ENCODE data around the gene SLC7A1. TPM values are rescaled to one million over a fixed set of nuclear protein-coding genes. Genes with fewer than 3 reads are reported as not detected.

Gene SLC7A1
- total and polyA plus RNA-seq, 2 donors: 3.6 to 4.6 TPM

DNA sequence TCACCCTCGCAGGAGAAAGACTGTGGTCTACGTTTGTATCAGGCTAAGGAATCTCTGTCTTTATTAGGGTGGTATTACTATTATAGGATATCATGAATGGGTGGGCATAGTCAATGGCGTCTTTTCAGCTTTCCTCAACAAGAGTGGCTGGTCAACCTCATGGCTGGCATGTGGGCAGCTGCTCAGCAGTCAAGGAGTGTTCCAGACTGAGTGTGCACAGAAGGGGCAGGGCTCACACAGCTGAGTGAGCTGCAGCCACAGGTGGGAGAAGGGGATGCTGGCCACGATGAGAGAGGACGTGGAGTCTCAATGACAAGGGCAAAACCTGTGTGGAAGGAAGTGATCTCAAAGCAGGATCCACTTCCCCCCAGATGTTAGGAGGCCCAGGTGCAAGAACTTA lies 54.7 kb downstream of the SLC7A1 start:
- 74% methylated on average over 5 of the region's 5 CpGs for WGBS
- H3K27me3 ChIP-seq (ENCODE audit: control insufficient read depth in 2 of 2, insufficient read depth in 1 of 2, low read length in 1 of 2): no peaks in the 10 kb centered on the region
- peaks cover 3 to 8% of the 10 kb centered on the region in 2 donors for H3K36me3 ChIP-seq (ENCODE audit: control insufficient read depth in 2 of 2, insufficient read depth in 2 of 2, low read length in 1 of 2)
- no peaks in the 10 kb centered on the region for H3K9me3 ChIP-seq (ENCODE audit: control insufficient read depth in 2 of 2, insufficient read depth in 1 of 2, low read length in 1 of 2)
- DNase-seq (ENCODE audit: low read depth in 6 of 9, low spot score in 9 of 9): no peak
- H3K4me3 ChIP-seq (ENCODE audit: low read length in 2 of 2): no peak overlapping the region
- H3K27ac ChIP-seq (ENCODE audit: low read depth in 1 of 2, low read length in 1 of 2): no peak overlapping the region
- H3K4me1 ChIP-seq (ENCODE audit: control insufficient read depth in 2 of 2, insufficient read depth in 2 of 2, low read length in 2 of 2): peaks cover 0 to 4% of the 10 kb centered on the region in 2 donors

DNA sequence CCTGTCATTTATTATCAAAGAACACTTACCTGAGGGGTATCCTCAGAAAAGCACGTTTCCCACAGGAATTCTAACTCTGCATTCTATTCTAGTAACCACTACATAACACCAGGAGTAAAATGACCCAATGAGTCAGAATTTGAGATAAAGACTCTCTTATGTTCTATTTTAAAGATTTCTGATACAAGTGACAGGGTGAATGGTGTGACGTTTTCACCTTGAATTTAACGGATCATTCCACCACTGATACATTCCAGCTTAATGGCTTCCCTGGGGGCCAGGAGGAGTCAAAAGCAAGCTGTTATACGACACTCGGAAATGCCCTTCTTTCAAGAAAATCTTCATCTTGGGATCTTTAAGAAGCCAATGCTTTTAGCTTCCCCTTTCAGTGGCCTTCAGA lies 55.2 kb downstream of the SLC7A1 start:
- 98% methylated on average over 5 of the region's 5 CpGs for WGBS
- Histone ChIP-seq H3K27ac (ENCODE audit: low read depth in 1 of 2, low read length in 1 of 2) (no peak overlapping the region), H3K4me3 (ENCODE audit: low read length in 2 of 2) (no peak overlapping the region)

DNA sequence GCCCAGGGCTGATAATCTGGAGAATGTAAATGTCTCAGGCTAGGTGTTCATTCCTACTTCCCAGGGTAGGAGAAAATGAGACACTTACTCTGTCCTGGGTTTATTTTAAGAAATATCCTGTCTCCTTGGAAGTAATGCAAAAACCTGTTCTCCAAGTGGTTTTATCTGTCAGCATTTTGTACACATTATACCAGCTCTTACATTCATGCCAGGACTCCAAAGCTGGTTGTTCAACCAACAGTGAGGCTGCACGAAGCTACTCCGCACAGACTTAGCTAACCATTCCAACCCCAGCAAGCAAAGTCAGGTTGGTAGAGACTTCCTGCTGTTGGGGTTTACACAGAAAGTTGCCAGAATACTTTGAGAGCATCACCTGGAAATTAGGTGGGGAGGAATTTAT lies 55.6 kb downstream of the SLC7A1 start:
- Histone ChIP-seq H3K36me3 (ENCODE audit: control insufficient read depth in 2 of 2, insufficient read depth in 2 of 2, low read length in 1 of 2) (peaks cover 4% of the 10 kb centered on the region in 2 donors), H3K27ac (ENCODE audit: low read depth in 1 of 2, low read length in 1 of 2) (no peak overlapping the region)

More for the DNA sequence above, 55.2 kb downstream of the SLC7A1 start:
- no peaks in the 10 kb centered on the region for H3K9me3 ChIP-seq (ENCODE audit: control insufficient read depth in 2 of 2, insufficient read depth in 1 of 2, low read length in 1 of 2)
- H3K4me1 ChIP-seq (ENCODE audit: control insufficient read depth in 2 of 2, insufficient read depth in 2 of 2, low read length in 2 of 2): peaks cover 0 to 4% of the 10 kb centered on the region in 2 donors
- no peak for DNase-seq (ENCODE audit: low read depth in 6 of 9, low spot score in 9 of 9)
- H3K36me3 ChIP-seq (ENCODE audit: control insufficient read depth in 2 of 2, insufficient read depth in 2 of 2, low read length in 1 of 2): peaks cover 3 to 4% of the 10 kb centered on the region in 2 donors
- no peaks in the 10 kb centered on the region for H3K27me3 ChIP-seq (ENCODE audit: control insufficient read depth in 2 of 2, insufficient read depth in 1 of 2, low read length in 1 of 2)

DNA sequence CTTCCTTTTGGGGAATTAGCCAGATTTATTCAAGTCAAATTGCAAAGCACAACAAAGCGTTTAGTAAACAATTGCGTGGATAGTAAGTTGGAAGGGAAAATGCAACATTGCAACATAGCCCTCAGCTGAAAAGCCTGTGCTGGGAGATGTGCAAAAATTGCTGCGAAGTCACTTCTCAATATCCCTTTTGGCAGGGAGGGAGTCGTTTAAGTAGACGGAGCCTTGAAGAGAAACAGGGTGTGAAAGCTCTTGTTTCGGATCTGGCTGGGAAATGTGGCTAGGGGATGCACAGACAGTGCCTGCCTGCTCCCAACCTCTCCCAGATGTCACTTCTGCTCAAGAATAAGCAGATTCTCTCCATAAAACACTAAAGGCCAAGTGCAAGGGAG lies 56.8 kb downstream of the SLC7A1 start:
- Histone ChIP-seq H3K4me3 (ENCODE audit: low read length in 2 of 2) (no peak overlapping the region), H3K4me1 (ENCODE audit: control insufficient read depth in 2 of 2, insufficient read depth in 2 of 2, low read length in 2 of 2) (peaks cover 0 to 4% of the 10 kb centered on the region in 2 donors), H3K36me3 (ENCODE audit: control insufficient read depth in 2 of 2, insufficient read depth in 2 of 2, low read length in 1 of 2) (peaks cover 4 to 7% of the 10 kb centered on the region in 2 donors), H3K27me3 (ENCODE audit: control insufficient read depth in 2 of 2, insufficient read depth in 1 of 2, low read length in 1 of 2) (no peaks in the 10 kb centered on the region), H3K9me3 (ENCODE audit: control insufficient read depth in 2 of 2, insufficient read depth in 1 of 2, low read length in 1 of 2) (no peaks in the 10 kb centered on the region), H3K27ac (ENCODE audit: low read depth in 1 of 2, low read length in 1 of 2) (no peak overlapping the region)
- no peak for DNase-seq (ENCODE audit: low read depth in 6 of 9, low spot score in 9 of 9)
- WGBS: 95% methylated on average over 6 of the region's 6 CpGs

More for the DNA sequence above, 55.6 kb downstream of the SLC7A1 start:
- Histone ChIP-seq H3K4me1 (ENCODE audit: control insufficient read depth in 2 of 2, insufficient read depth in 2 of 2, low read length in 2 of 2) (peaks cover 0 to 4% of the 10 kb centered on the region in 2 donors), H3K27me3 (ENCODE audit: control insufficient read depth in 2 of 2, insufficient read depth in 1 of 2, low read length in 1 of 2) (no peaks in the 10 kb centered on the region), H3K4me3 (ENCODE audit: low read length in 2 of 2) (no peak overlapping the region), H3K9me3 (ENCODE audit: control insufficient read depth in 2 of 2, insufficient read depth in 1 of 2, low read length in 1 of 2) (no peaks in the 10 kb centered on the region)
- 96% methylated on average over 2 of the region's 2 CpGs for WGBS
- DNase-seq (ENCODE audit: low read depth in 6 of 9, low spot score in 9 of 9): no peak

DNA sequence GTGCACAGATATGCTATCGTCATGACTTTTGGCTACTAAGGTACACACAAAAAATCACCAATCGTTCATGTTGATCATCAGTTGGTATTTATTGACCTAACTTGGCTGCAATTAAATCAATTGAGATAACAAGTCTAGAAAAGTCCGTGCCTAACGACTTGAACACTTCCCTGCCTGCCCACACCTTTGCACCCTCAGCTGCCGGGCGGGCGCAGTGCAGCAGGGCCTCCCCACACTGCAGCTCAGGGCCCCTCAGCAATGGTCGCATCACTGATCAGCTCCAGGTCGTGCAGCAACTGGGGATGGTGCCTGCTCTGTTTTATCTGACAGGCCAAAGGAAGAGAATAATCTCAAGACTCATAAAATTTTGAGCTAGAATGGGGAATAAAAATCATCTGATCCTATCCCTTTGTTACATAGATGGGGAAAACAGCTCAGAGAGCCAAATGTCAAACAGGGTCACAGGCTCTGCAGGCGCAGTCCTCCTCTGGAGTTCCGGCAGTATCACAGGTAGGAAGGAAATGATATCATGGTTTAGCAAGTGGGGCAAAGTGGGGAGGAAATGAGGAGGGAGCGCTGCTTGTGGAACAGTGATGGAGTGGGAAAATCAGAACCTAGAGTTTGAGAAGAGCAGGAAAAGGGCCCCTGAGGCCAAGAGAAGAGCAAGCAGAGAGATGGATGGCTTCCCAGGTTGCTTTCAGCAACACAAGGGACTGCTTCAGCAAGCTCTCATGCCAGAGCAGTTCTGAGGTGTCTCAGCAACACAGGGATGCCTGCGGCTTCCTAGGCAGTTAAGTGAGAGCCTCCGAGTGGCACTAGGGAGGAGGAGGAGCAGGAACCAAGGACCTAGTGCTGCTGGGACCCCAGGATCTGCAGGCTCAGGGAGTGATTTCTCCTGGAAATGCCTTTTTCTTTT lies 57.5 kb downstream of the SLC7A1 start:
- no peak overlapping the region for H3K27ac ChIP-seq (ENCODE audit: low read depth in 1 of 2, low read length in 1 of 2)
- no peaks in the 10 kb centered on the region for H3K27me3 ChIP-seq (ENCODE audit: control insufficient read depth in 2 of 2, insufficient read depth in 1 of 2, low read length in 1 of 2)
- no peaks in the 10 kb centered on the region for H3K9me3 ChIP-seq (ENCODE audit: control insufficient read depth in 2 of 2, insufficient read depth in 1 of 2, low read length in 1 of 2)
- peaks cover 0 to 4% of the 10 kb centered on the region in 2 donors for H3K4me1 ChIP-seq (ENCODE audit: control insufficient read depth in 2 of 2, insufficient read depth in 2 of 2, low read length in 2 of 2)
- 97% methylated on average over 14 of the region's 14 CpGs for WGBS
- H3K36me3 ChIP-seq (ENCODE audit: control insufficient read depth in 2 of 2, insufficient read depth in 2 of 2, low read length in 1 of 2): peaks cover 4 to 10% of the 10 kb centered on the region in 2 donors
- no peak overlapping the region for H3K4me3 ChIP-seq (ENCODE audit: low read length in 2 of 2)
- no peak for DNase-seq (ENCODE audit: low read depth in 6 of 9, low spot score in 9 of 9)

DNA sequence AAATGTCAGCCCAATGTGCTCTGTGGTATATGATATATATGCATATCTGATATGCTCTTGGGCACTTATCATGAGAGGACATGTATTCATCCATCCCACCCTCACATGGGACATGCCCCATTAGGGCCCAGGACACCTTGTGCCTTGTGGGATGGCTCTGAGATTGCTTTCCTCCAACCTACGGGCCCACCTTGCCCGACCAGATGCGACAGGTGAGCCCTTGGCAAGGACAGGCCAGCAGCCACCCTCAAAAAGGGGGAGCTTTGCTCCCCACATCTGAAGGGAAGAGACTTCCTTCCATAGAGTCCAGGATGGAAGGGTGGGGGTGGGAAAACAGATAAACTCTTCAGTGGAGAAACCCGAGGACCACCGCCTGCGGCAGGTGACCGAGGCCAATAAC lies 58.6 kb downstream of the SLC7A1 start:
- Histone ChIP-seq H3K36me3 (ENCODE audit: control insufficient read depth in 2 of 2, insufficient read depth in 2 of 2, low read length in 1 of 2) (peaks cover 14 to 15% of the 10 kb centered on the region in 2 donors), H3K4me1 (ENCODE audit: control insufficient read depth in 2 of 2, insufficient read depth in 2 of 2, low read length in 2 of 2) (peaks cover 0 to 4% of the 10 kb centered on the region in 2 donors), H3K27ac (ENCODE audit: low read depth in 1 of 2, low read length in 1 of 2) (no peak overlapping the region), H3K4me3 (ENCODE audit: low read length in 2 of 2) (no peak overlapping the region), H3K9me3 (ENCODE audit: control insufficient read depth in 2 of 2, insufficient read depth in 1 of 2, low read length in 1 of 2) (no peaks in the 10 kb centered on the region), H3K27me3 (ENCODE audit: control insufficient read depth in 2 of 2, insufficient read depth in 1 of 2, low read length in 1 of 2) (no peaks in the 10 kb centered on the region)
- 98% methylated on average over 7 of the region's 7 CpGs for WGBS
- no peak for DNase-seq (ENCODE audit: low read depth in 6 of 9, low spot score in 9 of 9)

DNA sequence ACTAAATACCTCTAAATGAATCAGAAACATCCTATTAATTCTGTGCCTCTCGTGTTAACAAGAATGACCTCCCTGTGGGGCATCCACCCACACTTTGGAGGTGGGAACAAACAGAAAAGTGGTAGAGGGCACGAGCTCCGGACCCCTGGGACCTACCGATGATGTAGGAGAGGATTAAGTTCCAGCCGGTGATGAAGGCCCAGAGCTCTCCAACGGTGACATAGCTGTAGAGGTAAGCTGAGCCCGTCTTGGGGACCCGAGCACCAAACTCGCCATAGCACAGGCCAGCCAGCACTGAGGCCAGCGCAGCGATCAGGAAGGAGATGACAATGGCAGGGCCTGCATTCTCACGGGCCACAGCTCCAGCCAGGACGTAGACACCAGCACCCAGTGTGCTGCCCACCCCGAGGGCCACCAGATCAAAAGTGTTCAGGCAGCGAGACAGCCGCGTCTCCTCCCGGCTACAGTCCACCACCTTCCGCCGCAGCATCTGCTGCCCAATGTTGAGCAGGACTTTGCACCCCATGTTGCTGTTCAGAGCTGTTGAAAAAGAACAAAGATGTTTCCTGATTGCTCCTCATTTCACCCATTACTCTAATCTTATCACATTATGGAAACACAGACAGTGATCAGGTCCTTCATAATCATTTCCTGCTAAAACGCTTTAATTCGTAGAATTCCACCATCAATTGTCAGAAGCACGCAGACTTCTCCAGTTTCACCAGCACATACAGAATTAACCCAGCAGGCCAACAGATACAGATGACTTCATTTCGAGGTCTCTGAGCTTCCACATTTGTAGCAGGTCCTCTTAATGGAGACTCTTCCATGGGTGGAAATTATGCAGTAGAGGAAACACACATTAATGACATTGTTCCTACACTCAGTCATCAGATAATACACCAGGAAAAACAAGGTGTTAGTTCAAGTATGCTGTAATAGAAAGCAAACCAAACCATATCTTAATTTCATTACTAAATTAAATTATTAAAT lies 59.5 kb downstream of the SLC7A1 start:
- 94% methylated on average over 24 of the region's 24 CpGs for WGBS
- Histone ChIP-seq H3K36me3 (ENCODE audit: control insufficient read depth in 2 of 2, insufficient read depth in 2 of 2, low read length in 1 of 2) (peaks cover 16 to 20% of the 10 kb centered on the region in 2 donors), H3K27ac (ENCODE audit: low read depth in 1 of 2, low read length in 1 of 2) (no peak overlapping the region), H3K4me3 (ENCODE audit: low read length in 2 of 2) (no peak overlapping the region), H3K9me3 (ENCODE audit: control insufficient read depth in 2 of 2, insufficient read depth in 1 of 2, low read length in 1 of 2) (no peaks in the 10 kb centered on the region), H3K4me1 (ENCODE audit: control insufficient read depth in 2 of 2, insufficient read depth in 2 of 2, low read length in 2 of 2) (peaks cover 0 to under 1% of the 10 kb centered on the region in 2 donors), H3K27me3 (ENCODE audit: control insufficient read depth in 2 of 2, insufficient read depth in 1 of 2, low read length in 1 of 2) (no peaks in the 10 kb centered on the region)
- DNase-seq (ENCODE audit: low read depth in 6 of 9, low spot score in 9 of 9): no peak

DNA sequence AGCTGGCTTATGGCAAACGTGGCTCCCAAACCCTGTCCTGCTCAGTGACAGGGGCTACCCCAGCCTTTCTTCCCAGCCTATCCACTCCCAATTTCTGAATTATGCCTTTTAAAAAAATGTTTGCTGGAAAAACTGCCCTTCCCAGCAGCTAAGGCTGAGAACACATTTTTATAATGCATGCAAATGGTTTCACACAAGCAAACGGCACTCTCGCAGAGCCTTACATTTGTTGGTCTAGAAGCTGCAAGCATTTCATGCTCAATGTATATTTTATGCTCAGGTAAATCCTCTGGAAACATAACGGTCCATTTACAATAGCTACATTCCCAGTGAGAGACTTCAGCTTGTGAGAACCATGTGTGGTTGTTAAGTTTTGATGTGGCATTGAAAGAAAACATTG lies 61.4 kb downstream of the SLC7A1 start:
- H3K9me3 ChIP-seq (ENCODE audit: control insufficient read depth in 2 of 2, insufficient read depth in 1 of 2, low read length in 1 of 2): no peaks in the 10 kb centered on the region
- H3K4me3 ChIP-seq (ENCODE audit: low read length in 2 of 2): no peak overlapping the region
- no peaks in the 10 kb centered on the region for H3K4me1 ChIP-seq (ENCODE audit: control insufficient read depth in 2 of 2, insufficient read depth in 2 of 2, low read length in 2 of 2)
- peaks cover 28 to 31% of the 10 kb centered on the region in 2 donors for H3K36me3 ChIP-seq (ENCODE audit: control insufficient read depth in 2 of 2, insufficient read depth in 2 of 2, low read length in 1 of 2)
- whole genome bisulfite sequencing: 97% methylated on average over 4 of the region's 4 CpGs
- H3K27me3 ChIP-seq (ENCODE audit: control insufficient read depth in 2 of 2, insufficient read depth in 1 of 2, low read length in 1 of 2): no peaks in the 10 kb centered on the region
- H3K27ac ChIP-seq (ENCODE audit: low read depth in 1 of 2, low read length in 1 of 2): no peak overlapping the region
- no peak for DNase-seq (ENCODE audit: low read depth in 6 of 9, low spot score in 9 of 9)
